GM12875 (cell line): Measurements from ENCODE around the gene BCAS1.
"Not testable (repeated sequence)": the region's sequence is repeated elsewhere in the genome, so short reads cannot be mapped to it uniquely, and the experiment has no call there.

ENCODE experiments used
- H3K4me3 ChIP-seq: one replicate; pipeline ENCODE4 v1.5.1; 2011; ENCODE audit warnings: low read depth, low read length, control low read depth
- TF ChIP-seq, protein P1 (sequence below): IDR thresholded peaks from 2 replicates; pipeline ENCODE4 v1.5.1; 2011; ENCODE audit warnings: low read depth, mild to moderate bottlenecking, control low read depth, inconsistent platforms, low read length, moderate library complexity, borderline replicate concordance; ENCODE audit not compliant: insufficient read depth

Gene BCAS1

DNA sequence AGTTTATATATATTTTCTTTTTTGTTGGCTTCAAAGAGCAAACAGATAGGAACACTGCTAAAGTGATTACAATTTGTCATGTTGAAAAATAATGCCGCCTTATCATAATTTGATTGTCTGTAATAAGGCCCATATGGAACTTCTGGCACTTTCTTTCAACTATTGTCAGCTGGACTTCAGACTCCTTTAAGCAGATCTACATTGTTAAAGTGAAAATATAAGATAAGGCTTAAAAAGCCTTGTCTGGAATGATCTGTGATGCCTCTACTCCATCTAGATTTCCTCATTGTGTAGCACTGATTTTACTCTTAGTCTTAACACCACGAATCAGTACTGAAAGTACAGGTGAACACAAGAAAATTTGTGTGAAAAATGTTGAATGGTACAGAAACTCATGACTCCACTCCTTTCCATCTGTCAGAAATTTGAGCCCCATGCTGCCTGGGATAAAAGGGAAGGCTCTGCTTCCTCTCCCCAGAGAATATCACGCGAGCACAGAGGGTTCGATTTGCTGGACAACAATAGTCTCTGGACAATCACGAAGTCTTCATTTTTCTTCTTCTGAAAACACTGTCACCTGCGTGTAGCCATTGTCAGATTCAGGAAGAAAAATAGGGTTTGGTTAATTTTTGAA lies 56.0 kb downstream of the BCAS1 start:
- TF ChIP-seq, protein P1, sequence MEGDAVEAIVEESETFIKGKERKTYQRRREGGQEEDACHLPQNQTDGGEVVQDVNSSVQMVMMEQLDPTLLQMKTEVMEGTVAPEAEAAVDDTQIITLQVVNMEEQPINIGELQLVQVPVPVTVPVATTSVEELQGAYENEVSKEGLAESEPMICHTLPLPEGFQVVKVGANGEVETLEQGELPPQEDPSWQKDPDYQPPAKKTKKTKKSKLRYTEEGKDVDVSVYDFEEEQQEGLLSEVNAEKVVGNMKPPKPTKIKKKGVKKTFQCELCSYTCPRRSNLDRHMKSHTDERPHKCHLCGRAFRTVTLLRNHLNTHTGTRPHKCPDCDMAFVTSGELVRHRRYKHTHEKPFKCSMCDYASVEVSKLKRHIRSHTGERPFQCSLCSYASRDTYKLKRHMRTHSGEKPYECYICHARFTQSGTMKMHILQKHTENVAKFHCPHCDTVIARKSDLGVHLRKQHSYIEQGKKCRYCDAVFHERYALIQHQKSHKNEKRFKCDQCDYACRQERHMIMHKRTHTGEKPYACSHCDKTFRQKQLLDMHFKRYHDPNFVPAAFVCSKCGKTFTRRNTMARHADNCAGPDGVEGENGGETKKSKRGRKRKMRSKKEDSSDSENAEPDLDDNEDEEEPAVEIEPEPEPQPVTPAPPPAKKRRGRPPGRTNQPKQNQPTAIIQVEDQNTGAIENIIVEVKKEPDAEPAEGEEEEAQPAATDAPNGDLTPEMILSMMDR, result no peak
- H3K4me3 ChIP-seq, result no peak overlapping the region

DNA sequence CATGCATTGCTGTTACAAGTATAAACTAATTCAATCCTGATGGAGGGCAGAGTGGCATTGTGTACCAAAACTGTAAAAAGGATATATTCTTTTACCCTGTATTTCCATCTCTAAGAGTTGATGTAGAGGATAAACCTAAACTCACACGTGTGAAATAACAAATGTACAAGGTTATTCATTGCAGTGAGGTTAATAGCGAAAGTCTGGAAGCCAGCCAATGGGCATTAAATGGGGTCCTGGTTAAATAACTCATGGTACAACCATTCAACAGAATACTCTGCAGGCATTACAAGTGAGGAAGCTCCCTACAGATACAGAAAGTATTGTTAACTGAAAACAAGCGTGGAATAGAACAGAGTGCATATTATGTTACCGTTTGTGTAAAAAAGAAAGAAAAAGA lies 56.9 kb downstream of the BCAS1 start:
- no peak overlapping the region for H3K4me3 ChIP-seq
- TF ChIP-seq, protein P1, result no peak

DNA sequence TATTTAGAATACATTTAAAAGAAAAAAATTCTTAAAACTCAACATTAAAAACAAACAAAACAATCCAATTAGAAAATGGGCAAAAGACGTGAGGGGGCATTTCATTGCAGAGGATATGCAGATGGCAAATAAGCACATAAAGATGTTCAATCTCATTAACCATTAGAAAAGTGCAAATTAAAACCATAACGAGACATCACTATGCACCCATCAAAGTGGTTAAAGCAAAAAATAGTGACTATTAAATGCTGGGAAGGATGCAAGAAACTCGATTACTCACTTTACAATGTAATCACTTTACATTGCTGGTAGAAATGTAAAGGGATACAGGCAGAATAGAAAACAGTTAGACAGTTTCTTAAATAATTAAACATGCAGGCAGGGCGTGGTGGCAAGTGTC lies 59.0 kb downstream of the BCAS1 start:
- H3K4me3 ChIP-seq, result no peak overlapping the region
- TF ChIP-seq, protein P1, result no peak

DNA sequence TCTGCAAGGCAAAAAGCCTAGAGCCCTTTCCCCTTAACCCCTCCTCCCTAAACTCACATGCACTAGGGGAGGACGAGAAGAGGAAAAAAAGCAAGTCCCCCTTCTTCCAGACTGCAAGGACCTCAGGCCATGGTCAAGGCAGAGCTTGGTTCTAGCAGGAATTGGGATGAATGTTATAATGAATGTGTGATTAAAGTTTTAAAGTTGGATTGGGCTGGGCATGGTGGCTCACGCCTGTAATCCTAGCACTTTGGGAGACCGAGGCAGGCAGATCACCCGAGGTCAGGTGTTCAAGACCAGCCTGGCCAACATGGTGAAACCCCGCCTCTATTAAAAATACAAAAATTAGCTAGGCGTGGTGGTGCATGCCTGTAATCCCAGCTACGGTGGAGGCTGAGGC lies 64.2 kb downstream of the BCAS1 start:
- H3K4me3 ChIP-seq, result not testable (repeated sequence)

DNA sequence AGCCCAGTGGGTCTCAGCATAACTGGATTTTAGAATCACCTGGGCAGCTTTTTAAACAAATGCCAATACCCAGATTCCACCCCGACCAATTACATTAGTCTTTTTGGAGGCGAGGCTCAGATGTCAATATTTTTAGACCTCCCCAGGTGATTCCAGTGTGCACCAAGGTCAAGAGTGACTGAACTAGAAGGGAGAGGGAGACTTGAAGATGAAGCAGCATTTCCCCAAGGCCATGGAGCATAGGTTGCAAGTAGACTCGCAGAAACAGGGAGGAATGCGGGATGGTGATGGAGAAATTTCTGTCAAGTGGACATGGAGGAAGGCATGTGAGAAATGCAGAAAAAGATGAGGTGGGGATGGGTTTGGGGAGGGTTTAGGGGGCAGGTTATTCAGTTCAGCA lies 64.9 kb downstream of the BCAS1 start:
- TF ChIP-seq, protein P1, result no peak
- no peak overlapping the region for H3K4me3 ChIP-seq

DNA sequence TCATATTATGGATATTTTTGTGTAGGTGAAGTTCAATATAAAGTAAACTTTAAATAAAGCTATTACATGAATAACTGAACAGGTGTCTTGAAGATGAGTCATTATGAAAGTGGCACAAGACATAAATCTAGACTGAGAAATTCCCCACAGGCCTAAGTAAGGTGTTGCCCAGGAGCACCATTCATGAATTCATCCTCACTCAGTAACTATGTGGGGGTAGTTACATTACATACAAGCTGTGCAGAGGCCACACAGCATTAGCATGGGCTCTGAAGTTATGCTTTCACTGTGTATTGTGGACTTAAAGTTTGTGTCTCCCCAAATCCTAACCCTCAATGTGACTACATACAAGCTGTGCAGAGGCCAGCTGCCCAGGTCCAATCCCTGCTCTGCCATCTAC lies 65.9 kb downstream of the BCAS1 start:
- TF ChIP-seq, protein P1, result no peak
- no peak overlapping the region for H3K4me3 ChIP-seq

DNA sequence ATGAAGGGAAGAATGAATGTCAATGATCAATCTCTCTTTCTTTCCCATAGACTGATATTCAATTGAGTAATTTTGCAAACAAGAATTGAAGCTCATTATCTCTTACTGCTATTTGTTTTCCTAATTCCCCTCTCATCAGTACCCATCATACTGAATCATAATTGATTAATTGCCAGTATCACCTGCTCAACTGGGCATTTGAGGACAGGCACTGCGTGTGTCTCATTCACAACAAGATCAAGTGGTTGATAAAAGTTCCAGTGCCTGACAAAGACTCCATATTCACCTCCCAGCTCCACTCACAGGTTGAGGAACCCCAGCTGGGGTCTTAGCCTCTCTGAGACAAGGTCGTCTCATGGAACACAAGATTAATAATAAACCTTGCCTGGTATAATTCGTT lies 67.7 kb downstream of the BCAS1 start:
- H3K4me3 ChIP-seq, result no peak overlapping the region
- TF ChIP-seq, protein P1, result no peak
